Fibroblast of mammary gland (primary cell): ENCODE measurements around the gene PAQR5.

Source experiments
- DNase-seq: peaks from one replicate; pipeline ENCODE4 v3.0.0-alpha.2; 2010; ENCODE audit warnings: low read depth
- H3K4me3 ChIP-seq: 2 replicates; pipeline ENCODE4 v1.5.1; 2011; ENCODE audit warnings: low read depth, mild to moderate bottlenecking, low read length, moderate library complexity; ENCODE audit not compliant: control insufficient read depth
- CTCF ChIP-seq: conservative IDR thresholded peaks from 2 replicates; pipeline ENCODE4 v1.5.1; 2011; ENCODE audit warnings: low read depth, low read length, inconsistent platforms; ENCODE audit not compliant: control insufficient read depth, insufficient read depth

Gene PAQR5

GRCh38 chr15:69308949-69309348 is 10.2 kb downstream of the PAQR5 start:
- no peak for TF ChIP-seq CTCF
- H3K4me3 ChIP-seq: no peak overlapping the region
- no peak for DNase-seq

GRCh38 chr15:69311319-69311721 is 12.6 kb downstream of the PAQR5 start:
- DNase-seq: peak; percentile 54
- TF ChIP-seq CTCF: no peak
- no peak overlapping the region for H3K4me3 ChIP-seq

GRCh38 chr15:69313432-69314000 is 14.8 kb downstream of the PAQR5 start:
- H3K4me3 ChIP-seq: no peak overlapping the region
- no peak for TF ChIP-seq CTCF
- DNase-seq: no peak

DNA sequence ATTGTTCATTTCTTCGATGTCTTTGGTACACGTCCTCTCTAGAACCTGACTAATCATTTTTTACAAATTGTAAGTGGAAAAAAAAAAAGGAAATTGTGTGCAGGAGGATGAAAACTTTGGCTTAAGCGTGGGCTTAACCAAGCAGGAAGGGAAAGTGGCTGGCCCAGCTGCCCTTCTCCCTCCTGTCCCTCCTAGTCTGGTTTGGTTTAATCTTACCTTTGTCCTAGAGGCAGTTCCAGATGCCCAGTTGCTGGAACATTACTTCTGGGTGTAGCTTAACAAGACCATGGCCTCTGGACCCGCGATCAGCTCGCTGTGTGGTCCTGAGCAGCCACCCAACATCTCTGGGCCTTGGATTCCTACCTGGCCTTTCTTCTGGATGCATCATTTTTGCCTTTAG is 15.4 kb downstream of the PAQR5 start:
- no peak for DNase-seq
- no peak for TF ChIP-seq CTCF
- no peak overlapping the region for H3K4me3 ChIP-seq

GRCh38 chr15:69314736-69315135 is 16.0 kb downstream of the PAQR5 start:
- no peak for DNase-seq
- no peak for TF ChIP-seq CTCF
- H3K4me3 ChIP-seq: no peak overlapping the region

DNA sequence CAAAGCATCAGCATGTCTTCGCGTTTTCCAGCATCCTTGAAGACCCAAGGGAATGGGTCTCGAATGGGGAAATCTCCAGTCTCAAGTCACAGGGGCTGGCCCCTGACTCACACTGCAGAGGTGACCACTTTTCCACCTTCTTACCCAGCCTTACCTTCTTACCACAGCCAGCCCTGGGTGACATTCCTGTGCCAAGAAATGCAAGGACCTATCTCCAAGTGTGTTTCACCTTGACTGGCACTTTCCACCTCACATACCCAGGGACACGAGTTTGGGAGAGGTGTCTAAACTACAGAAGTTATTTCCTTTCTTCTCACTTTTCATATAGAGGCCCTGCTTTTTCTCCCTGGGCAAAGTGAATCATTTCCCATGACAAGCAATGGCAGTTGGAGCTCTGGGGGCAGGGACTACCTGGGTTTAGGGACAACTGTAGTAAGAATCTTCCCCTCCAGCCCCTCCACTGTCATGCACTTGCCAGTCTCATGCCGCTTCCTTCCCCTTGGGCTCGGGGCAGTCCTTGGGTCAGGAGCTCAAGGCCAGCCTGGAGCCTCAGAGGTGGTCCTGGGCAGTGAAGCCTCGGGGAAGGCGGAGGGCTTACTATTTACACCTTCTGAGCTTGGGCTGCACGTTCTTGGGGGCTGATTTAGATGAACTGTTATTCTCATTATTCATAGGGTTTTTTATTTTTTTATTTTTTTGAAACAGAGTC is 16.8 kb downstream of the PAQR5 start:
- no peak overlapping the region for H3K4me3 ChIP-seq
- no peak for DNase-seq
- no peak for TF ChIP-seq CTCF
